K562 (cell line): ENCODE data around the gene LPAR3. TPM values are rescaled to one million over a fixed set of nuclear protein-coding genes. Genes with fewer than 3 reads are reported as not detected.

Experiments used
- ATAC-seq: fragments of 200-7000 bp; cut with Tn5 transposase; 3 replicates; pipeline ENCODE4 v1.9.1; 2020; ENCODE audit warnings: moderate library complexity
- BruUV-seq: library from RNA; stranded (reverse); fragments of 400-500 nt; replicated peaks from 2 replicates; lab custom pipeline; 2021; lab: Mats Ljungman, UMichigan
- CTCF ChIA-PET: fragments of 300-600 bp; formaldehyde crosslinking; extraction: SDS; loops from one replicate; lab custom pipeline; 2021; ENCODE audit warnings: low intra/inter-chr PET ratio; lab: Yijun Ruan, JAX
- POLR2A ChIA-PET: fragments of 300-600, 350-650 bp; sonication (Branson Sonifier 250); formaldehyde crosslinking; extraction: SDS; loops from one replicate; lab custom pipeline; 2021; ENCODE audit warnings: antibody characterized with exemption, inconsistent platforms; lab: Yijun Ruan, JAX
- DNase-seq, 4 experiments: peaks; one replicate each; pipeline versions ENCODE4 v3.0.0 to v3.0.0-alpha.2; 2011 to 2018; ENCODE audit warnings: low spot score in 3 of 4, mixed read lengths in 3 of 4; ENCODE audit errors: extremely low read depth in 1 of 4
- FAIRE-seq: peaks from 2 replicates; lab custom pipeline; 2011; peaks lifted over from hg19 to GRCh38; lab: Jason Lieb, UNC
- H2AFZ ChIP-seq: 2 replicates; pipeline ENCODE4 v1.6.0; 2011; ENCODE audit warnings: low read depth, low read length, control low read depth, inconsistent platforms
- H3K27ac ChIP-seq: fragments of 200-600 bp; 3 replicates; pipeline ENCODE4 v1.8.0; 2011; ENCODE audit warnings: low read depth, mild to moderate bottlenecking, control low read depth, inconsistent platforms, low read length, moderate library complexity, mixed read lengths; ENCODE audit errors: extremely low read depth
- H3K27me3 ChIP-seq, 2 experiments: fragments of 300-600 bp in 1 of 2; 2 replicates in 1 of 2; 3 replicates in 1 of 2; pipeline versions ENCODE4 v1.6.0 to v1.8.0; 2011; ENCODE audit warnings: inconsistent platforms in 2 of 2, low read length in 2 of 2, mild to moderate bottlenecking in 1 of 2, mixed read lengths in 1 of 2, moderate library complexity in 1 of 2; ENCODE audit not compliant: control insufficient read depth in 2 of 2, insufficient read depth in 2 of 2
- H3K36me3 ChIP-seq: fragments of 300-600 bp; 3 replicates; pipeline ENCODE4 v1.8.0; 2011; ENCODE audit warnings: mild to moderate bottlenecking, low read length, inconsistent platforms; ENCODE audit not compliant: control insufficient read depth, insufficient read depth
- H3K4me1 ChIP-seq, 2 experiments: fragments of 200-600 bp in 1 of 2; replicated peaks in 1 of 2; 2 replicates in 1 of 2; 3 replicates in 1 of 2; pipeline versions ENCODE4 v1.5.1 to v1.8.0; 2011; ENCODE audit warnings: inconsistent platforms in 2 of 2, low read length in 2 of 2, mild to moderate bottlenecking in 1 of 2, mixed read lengths in 1 of 2, moderate library complexity in 1 of 2; ENCODE audit not compliant: control insufficient read depth in 2 of 2, insufficient read depth in 2 of 2
- H3K4me2 ChIP-seq: 2 replicates; pipeline ENCODE4 v1.6.1; 2011; ENCODE audit warnings: low read length, control low read depth, inconsistent platforms, mixed read lengths; ENCODE audit not compliant: insufficient read depth
- H3K4me3 ChIP-seq: fragments of 200-600 bp; sonication (generic), shearing (Covaris generic); 2 replicates; pipeline ENCODE4 v1.5.1; 2016; ENCODE audit warnings: control low read depth, inconsistent platforms
- H3K79me2 ChIP-seq: fragments of 200-600 bp; 3 replicates; pipeline ENCODE4 v1.8.0; 2011; ENCODE audit warnings: low read length, inconsistent platforms; ENCODE audit not compliant: control insufficient read depth, insufficient read depth
- H3K9ac ChIP-seq, 2 experiments: 2 replicates each; pipeline versions ENCODE4 v1.6.0 to v1.6.1; 2011; ENCODE audit warnings: low read depth in 2 of 2, low read length in 2 of 2, control low read depth in 1 of 2, inconsistent platforms in 1 of 2, mild to moderate bottlenecking in 1 of 2, mixed read lengths in 1 of 2; ENCODE audit not compliant: insufficient read depth in 1 of 2
- H3K9me1 ChIP-seq: one replicate; pipeline ENCODE4 v1.6.0; 2011; ENCODE audit warnings: inconsistent platforms, mild to moderate bottlenecking, low read length, moderate library complexity; ENCODE audit not compliant: control insufficient read depth, insufficient read depth
- H3K9me3 ChIP-seq: replicated peaks from 2 replicates; pipeline ENCODE4 v1.5.1; 2011; ENCODE audit warnings: low read depth, low read length, inconsistent platforms; ENCODE audit not compliant: control insufficient read depth, insufficient read depth
- H4K20me1 ChIP-seq: replicated peaks from 2 replicates; pipeline ENCODE4 v1.6.1; 2011; ENCODE audit warnings: low read length, inconsistent platforms, mixed read lengths; ENCODE audit not compliant: control insufficient read depth, insufficient read depth
- ELF1 ChIP-seq: fragments of 200-800 bp; sonication (Bioruptor generic); IDR thresholded peaks from 2 replicates; pipeline ENCODE4 v1.6.1; 2016; ENCODE audit warnings: missing genetic modification characterization, missing compliant biosample characterization
- SNAPC5 ChIP-seq: fragments of 250-450 bp; sonication (Bioruptor Pico); IDR thresholded peaks from 2 replicates; pipeline ENCODE4 v1.8.0; 2021; ENCODE audit warnings: moderate library complexity, mild to moderate bottlenecking, inconsistent platforms
- STAT5A ChIP-seq: IDR thresholded peaks from 2 replicates; pipeline ENCODE4 v1.6.1; 2012; ENCODE audit warnings: low read length, inconsistent platforms, borderline replicate concordance
- ZHX1 ChIP-seq: fragments of 150-350 bp; conservative IDR thresholded peaks from 2 replicates; pipeline ENCODE4 v1.6.1; 2014; ENCODE audit warnings: low read length
- WGBS: fragments of 100-300 bp; shearing (Covaris generic); methylation state at CpG from one replicate; pipeline ENCODE4 v1.1.6; 2016; ENCODE audit warnings: low coverage, mixed read lengths; ENCODE audit not compliant: insufficient coverage; ENCODE audit errors: missing lambda C conversion rate; 5-methylcytosine and 5-hydroxymethylcytosine counted together
- in situ Hi-C: fragments of 300-500 bp; cut with MboI; formaldehyde crosslinking; loops from 4 replicates; pipeline ENCODE4 v1.15.0; 2018; ENCODE audit warnings: inconsistent platforms, mixed read lengths
- intact Hi-C: fragments of 100-400 bp; cut with micrococcal nuclease; formaldehyde crosslinking; loops from 2 replicates; pipeline ENCODE4 v1.14.2; 2022
- polyA plus RNA-seq, 8 experiments: library from polyadenylated mRNA; depleted of rRNA in 4 of 8; stranded (reverse) in 5 of 8; unstranded in 3 of 8; fragments of >200 nt; fragmentation: Nextera tagmentation in 2 of 8; fragmentation: Illumina TruSeq in 1 of 8; extraction: Ambion mirVana in 2 of 8; extraction: Trizol in 1 of 8; gene quantifications; 2 replicates each; pipeline versions ENCODE4 v1.2.1 to v1.2.3, GENCODE V29; 2011 to 2014; ENCODE audit warnings: inconsistent platforms in 1 of 8, missing spikeins in 1 of 8
- total RNA-seq, 7 experiments: library from RNA; depleted of rRNA in 6 of 7; stranded (reverse); fragments of >200 nt in 6 of 7; fragmentation: Illumina TruSeq in 2 of 7; extraction: Trizol in 2 of 7; gene quantifications; 2 replicates each; pipeline versions ENCODE4 v1.2.1 to v1.2.3, GENCODE V29; 2011 to 2021; ENCODE audit warnings: low replicate concordance in 1 of 7

The LPAR3 gene
- total and polyA plus RNA-seq, 9 of the 15 experiments (the other 6 are each of a cell fraction or from before 2014, with no cell fraction given), result 0.11 TPM; not detected in 8

GRCh38 chr1:84833194-84833593 is 59.8 kb downstream of the LPAR3 start:
- H3K9me1 ChIP-seq, result no peaks in the 10 kb centered on the region
- ChIA-PET POLR2A (no interaction called here), CTCF (no interaction called here)
- H3K27me3 ChIP-seq, result no peaks in the 10 kb centered on the region; a peak in 1 of 5 replicates
- 3% methylated on average over 4 of the region's 4 CpGs for WGBS
- intact Hi-C loops (no loop called here), in situ Hi-C loops (no loop called here)
- ATAC-seq (no peak), DNase-seq (no peak), FAIRE-seq (no peak)
- no peak overlapping the region for H3K9ac ChIP-seq
- no peaks in the 10 kb centered on the region for H3K36me3 ChIP-seq
- no peaks in the 10 kb centered on the region for H3K79me2 ChIP-seq
- H2AFZ ChIP-seq, result no peak overlapping the region
- no peak overlapping the region for H3K4me3 ChIP-seq
- H3K4me2 ChIP-seq, result no peak overlapping the region
- H3K4me1 ChIP-seq, result no peaks in the 10 kb centered on the region
- H4K20me1 ChIP-seq, result no peaks in the 10 kb centered on the region
- H3K9me3 ChIP-seq, result no peaks in the 10 kb centered on the region
- BruUV-seq, result no TSS peak
- TF ChIP-seq SNAPC5 (CRISPR knock-in tag), result no peak
- no peak overlapping the region for H3K27ac ChIP-seq

- ATAC-seq, result no peak
- no peak for FAIRE-seq
- intact Hi-C loops, result no loop called here
- H3K9me1 ChIP-seq, result no peaks in the 10 kb centered on the region
- H3K27me3 ChIP-seq, result no peaks in the 10 kb centered on the region; a peak in 1 of 5 replicates
- no peaks in the 10 kb centered on the region for H3K36me3 ChIP-seq
- ChIA-PET CTCF (no interaction called here), POLR2A (no interaction called here)
- in situ Hi-C loops, result no loop called here
- DNase-seq, result no peak
- no peaks in the 10 kb centered on the region for H3K9me3 ChIP-seq
- no peak overlapping the region for H3K27ac ChIP-seq
- 0% methylated on average over 5 of the region's 5 CpGs for WGBS
- H3K9ac ChIP-seq, result no peak overlapping the region
- H3K4me2 ChIP-seq, result no peak overlapping the region
- H3K4me3 ChIP-seq, result no peak overlapping the region
- H3K4me1 ChIP-seq, result no peaks in the 10 kb centered on the region
- H2AFZ ChIP-seq, result no peak overlapping the region
- BruUV-seq, result no TSS peak
- no peaks in the 10 kb centered on the region for H3K79me2 ChIP-seq
- H4K20me1 ChIP-seq, result no peaks in the 10 kb centered on the region
- TF ChIP-seq STAT5A (no peak), ELF1 (tag) (no peak), ZHX1 (no peak)
Measured at GRCh38 chr1:84830136-84830535, 62.9 kb downstream of the LPAR3 start.
